ENCODE results near the gene SLX9. TPM values are rescaled to one million over a fixed set of nuclear protein-coding genes. Genes with fewer than 3 reads are reported as not detected.

Gene SLX9
- total RNA-seq, 2 donors from 2014 or later = 21.4 to 24.8 TPM

GRCh38 chr21:44919913-44920693 is 19.7 kb upstream of the SLX9 start:
- intact Hi-C loops (cut with DNase I) = no loop called here

GRCh38 chr21:44920694-44921604 is 18.9 kb upstream of the SLX9 start, which contains the start of gene ITGB2:
ITGB2 (minus strand) TSS chr21:44920899; CDS start chr21:44910782, 10,117 bp downstream.
- no peaks in the 10 kb centered on the region for H3K4me1 ChIP-seq (replicated peaks)
- WGBS = 66% methylated on average over 29 of the region's 29 CpGs
- no peaks in the 10 kb centered on the region for H3K27me3 ChIP-seq (replicated peaks; ENCODE audit: insufficient read depth)
- no peaks in the 10 kb centered on the region for H3K9me3 ChIP-seq
- H3K4me3 ChIP-seq = peak within 1 kb of the TSS in 1 of 2 donors; percentile 9
- intact Hi-C loops (cut with DNase I) = no loop called here
- TF ChIP-seq CTCF (IDR thresholded peaks at IDR 0.05) = no peak
- no peak for TF ChIP-seq POLR2A (IDR thresholded peaks at IDR 0.05)
- no peak for TF ChIP-seq POLR2AphosphoS5 (IDR thresholded peaks at IDR 0.05)
- no peak for DNase-seq (ENCODE audit: low spot score)
- H3K36me3 ChIP-seq = no peaks in the 10 kb centered on the region
- H3K27ac ChIP-seq = no peak within 1 kb of the TSS

More at GRCh38 chr21:44919913-44920693, 19.7 kb upstream of the SLX9 start:
- Histone ChIP-seq H3K9me3 (no peaks in the 10 kb centered on the region), H3K27me3 (replicated peaks; ENCODE audit: insufficient read depth) (no peaks in the 10 kb centered on the region), H3K27ac (no peak overlapping the region), H3K4me3 (peak overlapping the region in 1 of 2 donors; percentile 9), H3K4me1 (replicated peaks) (no peaks in the 10 kb centered on the region), H3K36me3 (no peaks in the 10 kb centered on the region)
- no peak for TF ChIP-seq CTCF (IDR thresholded peaks at IDR 0.05)
- no peak for DNase-seq (ENCODE audit: low spot score)
- WGBS = 75% methylated on average over 26 of the region's 28 CpGs

GRCh38 chr21:44921928-44922327 is 17.9 kb upstream of the SLX9 start:
- DNase-seq (ENCODE audit: low spot score) = no peak
- no peaks in the 10 kb centered on the region for H3K27me3 ChIP-seq (replicated peaks; ENCODE audit: insufficient read depth)
- no peaks in the 10 kb centered on the region for H3K4me1 ChIP-seq (replicated peaks)
- no peak overlapping the region for H3K27ac ChIP-seq
- H3K36me3 ChIP-seq = no peaks in the 10 kb centered on the region
- H3K4me3 ChIP-seq = no peak overlapping the region
- no peak for TF ChIP-seq POLR2AphosphoS5 (IDR thresholded peaks at IDR 0.05)
- TF ChIP-seq CTCF (IDR thresholded peaks at IDR 0.05) = no peak
- TF ChIP-seq POLR2A (IDR thresholded peaks at IDR 0.05) = no peak
- no peaks in the 10 kb centered on the region for H3K9me3 ChIP-seq
- intact Hi-C loops (cut with DNase I) = no loop called here
- WGBS = 71% methylated on average over 5 of the region's 5 CpGs

GRCh38 chr21:44923480-44924084 is 16.2 kb upstream of the SLX9 start:
- no peak for DNase-seq (ENCODE audit: low spot score)
- 85% methylated on average over 10 of the region's 10 CpGs for WGBS
- Histone ChIP-seq H3K27ac (no peak overlapping the region), H3K9me3 (no peaks in the 10 kb centered on the region), H3K27me3 (replicated peaks; ENCODE audit: insufficient read depth) (no peaks in the 10 kb centered on the region), H3K36me3 (no peaks in the 10 kb centered on the region), H3K4me3 (no peak overlapping the region), H3K4me1 (replicated peaks) (no peaks in the 10 kb centered on the region)
- no peak for TF ChIP-seq POLR2A (IDR thresholded peaks at IDR 0.05)
- no peak for TF ChIP-seq CTCF (IDR thresholded peaks at IDR 0.05)
- no peak for TF ChIP-seq POLR2AphosphoS5 (IDR thresholded peaks at IDR 0.05)
- intact Hi-C loops (cut with DNase I) = no loop called here
